ENCODE data around the gene EVA1A. TPM values are rescaled to one million over a fixed set of nuclear protein-coding genes. Genes with fewer than 3 reads are reported as not detected.

EVA1A gene
- total RNA-seq, 1 experiment from 2014 or later: 0.68 TPM

DNA sequence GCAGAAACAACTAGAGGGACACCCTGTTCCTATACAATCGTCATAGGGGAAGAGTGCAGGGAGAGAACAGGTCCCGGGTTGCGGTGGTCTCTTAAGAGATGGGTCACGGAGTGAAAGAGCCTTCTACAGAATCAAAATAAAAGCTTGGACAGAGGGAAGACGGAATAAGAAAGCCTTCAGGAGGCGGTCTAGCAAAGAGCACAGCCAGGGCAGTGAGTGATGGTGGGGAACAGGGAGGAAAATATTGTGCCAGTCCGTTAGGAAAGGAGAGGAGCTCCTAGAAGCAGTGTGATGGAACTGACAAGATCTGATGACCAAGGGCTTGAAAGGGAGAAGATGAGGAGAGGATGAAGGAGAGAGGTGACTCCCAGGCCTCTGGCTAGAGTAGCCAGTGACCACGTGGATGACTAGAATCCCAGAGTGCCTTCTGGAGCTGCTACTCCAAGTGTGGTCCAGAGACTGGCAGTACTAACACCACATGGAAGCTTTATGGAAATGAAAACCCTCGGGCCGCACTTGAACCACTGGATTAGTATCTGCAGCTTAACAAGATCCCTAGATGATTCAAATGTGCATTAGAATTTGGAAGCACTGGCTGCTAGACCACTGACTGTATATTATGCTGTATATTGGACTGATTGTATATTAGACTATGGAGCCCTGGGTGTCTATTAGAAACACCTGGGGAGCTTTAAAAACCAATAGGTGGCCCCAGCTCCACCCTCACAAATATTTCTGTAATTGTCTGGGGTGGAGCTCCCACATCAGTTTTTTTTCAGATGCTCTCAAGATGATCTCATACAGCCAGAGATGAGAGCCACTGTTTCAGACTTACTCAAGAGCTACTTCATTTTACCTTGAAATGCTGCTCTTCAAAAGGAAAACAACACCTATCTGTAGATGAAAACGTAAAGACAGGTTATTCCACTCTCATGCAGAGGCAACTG, 1.1 kb upstream of the EVA1A start:
- H3K4ac ChIP-seq (ENCODE audit: low read depth, low read length): no peak overlapping the region
- Mint-ChIP-seq H3K4me3 (peak overlapping the region; percentile 80 to 97), H3K27me3 (ENCODE audit: low read depth) (peaks cover 70% of the 10 kb centered on the region), H3K9me3 (no peaks in the 10 kb centered on the region), H3K27ac (no peak overlapping the region), H3K4me1 (peaks cover 16 to 20% of the 10 kb centered on the region in 2 experiments), H3K36me3 (ENCODE audit: insufficient read depth in 1 of 3, low read depth in 3 of 3) (no peaks in the 10 kb centered on the region; a peak in 1 of 7 replicates)
- H4K8ac ChIP-seq (replicated peaks; ENCODE audit: insufficient read length, low read depth, low read length): no peak overlapping the region
- H3K4me1 ChIP-seq (ENCODE audit: insufficient read depth, low read length): no peaks in the 10 kb centered on the region; the same call in none of the 2 replicates
- H2BK5ac ChIP-seq (ENCODE audit: insufficient read length, low read length): no peak overlapping the region
- no peak for DNase-seq
- H2BK15ac ChIP-seq (ENCODE audit: low read depth, low read length): no peak overlapping the region
- H2BK12ac ChIP-seq (ENCODE audit: insufficient read length, low read depth, low read length): no peak overlapping the region
- no peak overlapping the region for H2AK5ac ChIP-seq (ENCODE audit: insufficient read length, low read length)
- H3K4me2 ChIP-seq (ENCODE audit: insufficient read depth, insufficient read length, low read length): no peak overlapping the region
- no peak overlapping the region for H3K27ac ChIP-seq (ENCODE audit: insufficient read length, low read depth, low read length)
- H2BK20ac ChIP-seq (ENCODE audit: low read depth, low read length, poor library complexity, severe bottlenecking): no peak overlapping the region
- H3K14ac ChIP-seq (ENCODE audit: insufficient read depth, low read length): no peak overlapping the region
- H3K23ac ChIP-seq (ENCODE audit: insufficient read length, low read depth, low read length): no peak overlapping the region
- no CpG with 5 or more reads among the region's 11 CpGs for WGBS (ENCODE audit: extremely low coverage, insufficient read length, low lambda C conversion rate)
- no peaks in the 10 kb centered on the region for H3K9me3 ChIP-seq (ENCODE audit: control insufficient read depth, low read depth, low read length)
- no peak overlapping the region for H4K91ac ChIP-seq (ENCODE audit: insufficient read length, low read depth, low read length)
- no peak overlapping the region for H4K5ac ChIP-seq (ENCODE audit: insufficient read length, low read depth, low read length)
- H3K23me2 ChIP-seq (ENCODE audit: insufficient read length, low read depth, low read length, poor library complexity, severe bottlenecking): peaks cover 11% of the 10 kb centered on the region
- no peaks in the 10 kb centered on the region for H4K20me1 ChIP-seq (ENCODE audit: control insufficient read depth, insufficient read depth, insufficient read length)
- H2BK120ac ChIP-seq (ENCODE audit: low read depth, low read length, poor library complexity, severe bottlenecking): no peak overlapping the region
- no peak overlapping the region for H3K56ac ChIP-seq (ENCODE audit: insufficient read length, low read depth, low read length)
- no peaks in the 10 kb centered on the region; the same call in 1 of the 2 replicates for H3K27me3 ChIP-seq (ENCODE audit: insufficient read depth, low read length)
- H3T11ph ChIP-seq (ENCODE audit: low read length): no peak overlapping the region
- H3K79me2 ChIP-seq (ENCODE audit: insufficient read depth, low read length): no peaks in the 10 kb centered on the region
- H3K9ac ChIP-seq (ENCODE audit: extremely low read depth, insufficient read length, low read length): no peak overlapping the region
- TF ChIP-seq, protein P1, sequence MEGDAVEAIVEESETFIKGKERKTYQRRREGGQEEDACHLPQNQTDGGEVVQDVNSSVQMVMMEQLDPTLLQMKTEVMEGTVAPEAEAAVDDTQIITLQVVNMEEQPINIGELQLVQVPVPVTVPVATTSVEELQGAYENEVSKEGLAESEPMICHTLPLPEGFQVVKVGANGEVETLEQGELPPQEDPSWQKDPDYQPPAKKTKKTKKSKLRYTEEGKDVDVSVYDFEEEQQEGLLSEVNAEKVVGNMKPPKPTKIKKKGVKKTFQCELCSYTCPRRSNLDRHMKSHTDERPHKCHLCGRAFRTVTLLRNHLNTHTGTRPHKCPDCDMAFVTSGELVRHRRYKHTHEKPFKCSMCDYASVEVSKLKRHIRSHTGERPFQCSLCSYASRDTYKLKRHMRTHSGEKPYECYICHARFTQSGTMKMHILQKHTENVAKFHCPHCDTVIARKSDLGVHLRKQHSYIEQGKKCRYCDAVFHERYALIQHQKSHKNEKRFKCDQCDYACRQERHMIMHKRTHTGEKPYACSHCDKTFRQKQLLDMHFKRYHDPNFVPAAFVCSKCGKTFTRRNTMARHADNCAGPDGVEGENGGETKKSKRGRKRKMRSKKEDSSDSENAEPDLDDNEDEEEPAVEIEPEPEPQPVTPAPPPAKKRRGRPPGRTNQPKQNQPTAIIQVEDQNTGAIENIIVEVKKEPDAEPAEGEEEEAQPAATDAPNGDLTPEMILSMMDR (conservative IDR thresholded peaks at IDR 0.05): no peak
- no peak overlapping the region for H3K18ac ChIP-seq (ENCODE audit: insufficient read length, low read depth, low read length)
- H2AFZ ChIP-seq (ENCODE audit: low read length): peak overlapping the region; percentile 9
- H3K79me1 ChIP-seq (ENCODE audit: insufficient read depth, low read depth, low read length, poor library complexity, severe bottlenecking): no peaks in the 10 kb centered on the region

All from H9 (cell line).